Upper lobe of right lung (tissue), 1 donor: ENCODE results near the gene MAZ. TPM values are rescaled to one million over a fixed set of nuclear protein-coding genes. Genes with fewer than 3 reads are reported as not detected.

Source experiments
- ATAC-seq: fragments of 200-7000 bp; cut with Tn5 transposase; one replicate; pipeline ENCODE4 v1.9.1; 2020; ENCODE audit warnings: mild to moderate bottlenecking, moderate library complexity
- DNase-seq: peaks from one replicate; pipeline ENCODE4 v3.0.0-alpha.2; 2020
- H3K27ac ChIP-seq: fragments of 200-600 bp; one replicate; pipeline ENCODE4 v1.8.0; 2022
- H3K27me3 ChIP-seq: fragments of 200-600 bp; one replicate; pipeline ENCODE4 v1.8.0; 2022; ENCODE audit warnings: mild to moderate bottlenecking
- H3K36me3 ChIP-seq: fragments of 200-600 bp; one replicate; pipeline ENCODE4 v1.8.0; 2022
- H3K4me1 ChIP-seq: fragments of 200-600 bp; one replicate; pipeline ENCODE4 v1.8.0; 2022
- H3K4me3 ChIP-seq: fragments of 200-600 bp; one replicate; pipeline ENCODE4 v1.8.0; 2022; ENCODE audit warnings: mild to moderate bottlenecking
- H3K9me3 ChIP-seq: fragments of 200-600 bp; one replicate; pipeline ENCODE4 v1.8.0; 2022
- CTCF ChIP-seq: fragments of 200-600 bp; IDR thresholded peaks from one replicate; pipeline ENCODE4 v1.8.0; 2022; ENCODE audit warnings: antibody characterized with exemption
- intact Hi-C: fragments of 100-400 bp; cut with DNase I; formaldehyde crosslinking; loops from one replicate; pipeline ENCODE4 v1.11.0; 2022
- total RNA-seq: library from RNA; stranded (reverse); fragmentation: NEBNext Ultra II Directional; extraction: Animal tissue kit (Norgen Biotek cat#: 25700); gene quantifications from one replicate; pipeline ENCODE4 v1.2.1, GENCODE V29; 2021
- donor health status: DM: no; HTN: yes; CAD: no; lungs with severe emphysema.

The MAZ gene
- total RNA-seq, 1 donor from 2014 or later, result 148 TPM

GRCh38 chr16:29811170-29811895 is 5.0 kb downstream of the MAZ start:
- intact Hi-C loops, result no loop called here
- peaks cover 48% of the 10 kb centered on the region for H3K4me1 ChIP-seq

GRCh38 chr16:29811896-29812665 is 5.8 kb downstream of the MAZ start, which contains the start of gene PRRT2:
Gene PRRT2, plus strand, starts transcription at chr16:29812193. Its CDS starts 862 bp downstream, at chr16:29813055.
- Histone ChIP-seq H3K4me1 (peaks cover 50% of the 10 kb centered on the region), H3K36me3 (peaks cover 21% of the 10 kb centered on the region), H3K27me3 (no peaks in the 10 kb centered on the region), H3K9me3 (no peaks in the 10 kb centered on the region), H3K27ac (peak within 1 kb of the TSS; percentile 77), H3K4me3 (peak within 1 kb of the TSS; percentile 54)
- no peak for ATAC-seq
- DNase-seq, result no peak
- intact Hi-C loops, result no loop called here
- TF ChIP-seq CTCF, result no peak

More at GRCh38 chr16:29811170-29811895, 5.0 kb downstream of the MAZ start:
- Histone ChIP-seq H3K36me3 (peaks cover 21% of the 10 kb centered on the region), H3K27me3 (no peaks in the 10 kb centered on the region), H3K9me3 (no peaks in the 10 kb centered on the region), H3K27ac (peak overlapping the region; percentile 77), H3K4me3 (peak overlapping the region; percentile 54)
- DNase-seq (peak; percentile 97), ATAC-seq (peak; percentile 70)
- no peak for TF ChIP-seq CTCF

GRCh38 chr16:29812754-29813643 is 6.7 kb downstream of the MAZ start:
- Histone ChIP-seq H3K9me3 (no peaks in the 10 kb centered on the region), H3K36me3 (peaks cover 24% of the 10 kb centered on the region), H3K4me1 (peaks cover 59% of the 10 kb centered on the region), H3K4me3 (peak overlapping the region; percentile 54), H3K27ac (peak overlapping the region; percentile 17), H3K27me3 (no peaks in the 10 kb centered on the region)
- DNase-seq (no peak), ATAC-seq (no peak)
- TF ChIP-seq CTCF, result no peak
- intact Hi-C loops, result no loop called here

GRCh38 chr16:29813644-29814562 is 7.6 kb downstream of the MAZ start:
- TF ChIP-seq CTCF, result no peak
- no peak overlapping the region for H3K27ac ChIP-seq
- DNase-seq (no peak), ATAC-seq (no peak)
- H3K4me3 ChIP-seq, result no peak overlapping the region
- intact Hi-C loops, result no loop called here
- H3K4me1 ChIP-seq, result peaks cover 53% of the 10 kb centered on the region
- peaks cover 26% of the 10 kb centered on the region for H3K36me3 ChIP-seq
- H3K27me3 ChIP-seq, result no peaks in the 10 kb centered on the region
- H3K9me3 ChIP-seq, result no peaks in the 10 kb centered on the region
